GM21529 (cell line): ENCODE results near the gene NOL4L.
"Not testable (repeated sequence)": the region's sequence is repeated elsewhere in the genome, so short reads cannot be mapped to it uniquely, and the experiment has no call there.

Experiments
- ATAC-seq: cut with Tn5 transposase; IDR thresholded peaks from one replicate; pipeline ENCODE4 v1.9.1; 2021; ENCODE audit not compliant: unreplicated experiment

NOL4L gene

GRCh38 chr20:32474967-32475811 lies 109.9 kb downstream of the NOL4L start:
- no peak for ATAC-seq

- no peak for ATAC-seq
Measured at GRCh38 chr20:32474717-32474966, 110.5 kb downstream of the NOL4L start.

GRCh38 chr20:32474009-32474716 lies 111.0 kb downstream of the NOL4L start:
- no peak for ATAC-seq

GRCh38 chr20:32473231-32474008 lies 111.7 kb downstream of the NOL4L start:
- ATAC-seq: no peak

GRCh38 chr20:32472581-32473207 lies 112.4 kb downstream of the NOL4L start:
- ATAC-seq: no peak

GRCh38 chr20:32470940-32471339 lies 114.2 kb downstream of the NOL4L start:
- ATAC-seq: no peak

- no peak for ATAC-seq
Measured at GRCh38 chr20:32470025-32470861, 114.9 kb downstream of the NOL4L start.

- ATAC-seq: no peak
Measured at GRCh38 chr20:32468860-32469259, 116.3 kb downstream of the NOL4L start.

GRCh38 chr20:32468313-32468640 lies 116.9 kb downstream of the NOL4L start:
- no peak for ATAC-seq

- no peak for ATAC-seq
Measured at GRCh38 chr20:32467506-32468312, 117.4 kb downstream of the NOL4L start.

- no peak for ATAC-seq
Measured at GRCh38 chr20:32466739-32467505, 118.2 kb downstream of the NOL4L start.

GRCh38 chr20:32465901-32466675 lies 119.0 kb downstream of the NOL4L start:
- ATAC-seq: not testable (repeated sequence)

- no peak for ATAC-seq
Measured at GRCh38 chr20:32465092-32465900, 119.8 kb downstream of the NOL4L start.

GRCh38 chr20:32464401-32465091 lies 120.6 kb downstream of the NOL4L start:
- ATAC-seq: no peak

- no peak for ATAC-seq
Measured at GRCh38 chr20:32463642-32464400, 121.3 kb downstream of the NOL4L start.
